GM21619 (cell line): ENCODE results near the gene B3GALT2.
A peak's percentile ranks its signal among the peaks of the same experiment; 100 is the strongest.
"Not testable (repeated sequence)": the region's sequence is repeated elsewhere in the genome, so short reads cannot be mapped to it uniquely, and the experiment has no call there.

Experiments used
- ATAC-seq: cut with Tn5 transposase; IDR thresholded peaks from one replicate; pipeline ENCODE4 v1.9.1; 2021; ENCODE audit not compliant: unreplicated experiment

Gene B3GALT2

GRCh38 chr1:193185901-193186731 is at the start of gene B3GALT2:
Gene B3GALT2, minus strand, starts transcription at chr1:193186613. Its CDS starts 5,051 bp downstream, at chr1:193181562.
- ATAC-seq = no peak

- ATAC-seq = no peak
Observed at GRCh38 chr1:193234530-193234929, 48.1 kb upstream of the B3GALT2 start.

GRCh38 chr1:193231146-193231545 is 44.7 kb upstream of the B3GALT2 start:
- not testable (repeated sequence) for ATAC-seq

GRCh38 chr1:193229136-193229535 is 42.7 kb upstream of the B3GALT2 start:
- ATAC-seq = no peak

- no peak for ATAC-seq
Observed at GRCh38 chr1:193222056-193222615, 35.7 kb upstream of the B3GALT2 start.

- ATAC-seq = no peak
Observed at GRCh38 chr1:193221651-193222050, 35.2 kb upstream of the B3GALT2 start.

- ATAC-seq = no peak
Observed at GRCh38 chr1:193219391-193219790, 33.0 kb upstream of the B3GALT2 start.

- no peak for ATAC-seq
Observed at GRCh38 chr1:193216920-193217319, 30.5 kb upstream of the B3GALT2 start.

- no peak for ATAC-seq
Observed at GRCh38 chr1:193213998-193214397, 27.6 kb upstream of the B3GALT2 start.

GRCh38 chr1:193212637-193213036 is 26.2 kb upstream of the B3GALT2 start:
- ATAC-seq = no peak

- ATAC-seq = peak; percentile 81
Observed at GRCh38 chr1:193211539-193211938, 25.1 kb upstream of the B3GALT2 start.

- peak; percentile 5 for ATAC-seq
Observed at GRCh38 chr1:193210996-193211395, 24.6 kb upstream of the B3GALT2 start.

- ATAC-seq = no peak
Observed at GRCh38 chr1:193201021-193201420, 14.6 kb upstream of the B3GALT2 start.

- no peak for ATAC-seq
Observed at GRCh38 chr1:193199940-193200339, 13.5 kb upstream of the B3GALT2 start.

GRCh38 chr1:193192586-193192985 is 6.2 kb upstream of the B3GALT2 start:
- no peak for ATAC-seq

GRCh38 chr1:193190096-193190744 is 3.8 kb upstream of the B3GALT2 start:
- ATAC-seq = peak; percentile 52

- ATAC-seq = no peak
Observed at GRCh38 chr1:193189442-193190095, 3.2 kb upstream of the B3GALT2 start.

- ATAC-seq = not testable (repeated sequence)
Observed at GRCh38 chr1:193188915-193189314, 2.5 kb upstream of the B3GALT2 start.

- ATAC-seq = no peak
Observed at GRCh38 chr1:193187114-193187513, 701 bp upstream of the B3GALT2 start.

GRCh38 chr1:193185211-193185610 is 1.2 kb downstream of the B3GALT2 start:
- no peak for ATAC-seq

- no peak for ATAC-seq
Observed at GRCh38 chr1:193184776-193185175, 1.6 kb downstream of the B3GALT2 start.
